Prostate gland (tissue), 2 donors: Measurements from ENCODE around the gene TBC1D7.

ENCODE experiments used
- POLR2AphosphoS5 ChIP-seq: sonication (generic); formaldehyde crosslinking; IDR thresholded peaks from one replicate; pipeline ENCODE4 v1.6.1; 2017; ENCODE audit warnings: antibody characterized with exemption
- TF ChIP-seq, protein P1 (sequence below), 4 experiments: fragments of 200-600 bp in 2 of 4; fragments of 450-650 bp in 2 of 4; sonication (generic) in 2 of 4; IDR thresholded peaks; 1 replicate in 3 of 4; 2 replicates in 1 of 4; pipeline ENCODE4 v1.5.1; 2016 to 2019; ENCODE audit warnings: antibody characterized with exemption in 4 of 4, mild to moderate bottlenecking in 2 of 4, moderate library complexity in 2 of 4

DNA sequence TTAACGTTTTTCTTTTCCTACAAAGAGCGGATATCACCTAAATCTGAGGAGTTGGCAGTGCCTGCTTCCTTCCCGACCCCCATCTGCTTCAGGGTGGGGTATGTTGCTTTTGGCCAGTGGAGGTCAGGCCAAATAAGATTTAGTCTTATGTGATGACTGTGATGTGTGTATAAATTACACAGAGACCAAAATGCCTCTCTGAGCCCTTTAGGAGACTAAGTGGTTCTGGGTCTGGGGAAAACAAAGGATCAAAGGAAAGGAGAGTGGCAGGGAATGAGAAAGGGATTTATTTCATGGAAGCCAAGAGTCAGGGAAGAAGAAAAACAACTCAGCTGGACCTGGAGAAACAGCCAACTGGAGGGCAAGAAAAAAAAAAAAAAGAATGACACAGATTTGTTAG, 39.1 kb upstream of the TBC1D7 start:
- TF ChIP-seq, protein P1, sequence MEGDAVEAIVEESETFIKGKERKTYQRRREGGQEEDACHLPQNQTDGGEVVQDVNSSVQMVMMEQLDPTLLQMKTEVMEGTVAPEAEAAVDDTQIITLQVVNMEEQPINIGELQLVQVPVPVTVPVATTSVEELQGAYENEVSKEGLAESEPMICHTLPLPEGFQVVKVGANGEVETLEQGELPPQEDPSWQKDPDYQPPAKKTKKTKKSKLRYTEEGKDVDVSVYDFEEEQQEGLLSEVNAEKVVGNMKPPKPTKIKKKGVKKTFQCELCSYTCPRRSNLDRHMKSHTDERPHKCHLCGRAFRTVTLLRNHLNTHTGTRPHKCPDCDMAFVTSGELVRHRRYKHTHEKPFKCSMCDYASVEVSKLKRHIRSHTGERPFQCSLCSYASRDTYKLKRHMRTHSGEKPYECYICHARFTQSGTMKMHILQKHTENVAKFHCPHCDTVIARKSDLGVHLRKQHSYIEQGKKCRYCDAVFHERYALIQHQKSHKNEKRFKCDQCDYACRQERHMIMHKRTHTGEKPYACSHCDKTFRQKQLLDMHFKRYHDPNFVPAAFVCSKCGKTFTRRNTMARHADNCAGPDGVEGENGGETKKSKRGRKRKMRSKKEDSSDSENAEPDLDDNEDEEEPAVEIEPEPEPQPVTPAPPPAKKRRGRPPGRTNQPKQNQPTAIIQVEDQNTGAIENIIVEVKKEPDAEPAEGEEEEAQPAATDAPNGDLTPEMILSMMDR (IDR thresholded peaks at IDR 0.05), result no peak
- TF ChIP-seq POLR2AphosphoS5, result no peak
